D721Med (cell line): ENCODE measurements around the gene LYSMD3.
A peak's percentile ranks its signal among the peaks of the same experiment; 100 is the strongest.
"Not testable (repeated sequence)": the region's sequence is repeated elsewhere in the genome, so short reads cannot be mapped to it uniquely, and the experiment has no call there.

ENCODE experiments used
- DNase-seq: peaks from one replicate; pipeline ENCODE4 v3.0.0; 2011; ENCODE audit warnings: low spot score; ENCODE audit not compliant: insufficient read length
- FAIRE-seq: peaks from 2 replicates; lab custom pipeline; 2011; peaks lifted over from hg19 to GRCh38; lab: Jason Lieb, UNC
- TF ChIP-seq, protein P1 (sequence below): IDR thresholded peaks from 2 replicates; pipeline ENCODE4 v1.5.1; 2012; ENCODE audit warnings: mild to moderate bottlenecking, control low read depth; ENCODE audit not compliant: insufficient read depth; ENCODE audit errors: missing control alignments

LYSMD3 gene

DNA sequence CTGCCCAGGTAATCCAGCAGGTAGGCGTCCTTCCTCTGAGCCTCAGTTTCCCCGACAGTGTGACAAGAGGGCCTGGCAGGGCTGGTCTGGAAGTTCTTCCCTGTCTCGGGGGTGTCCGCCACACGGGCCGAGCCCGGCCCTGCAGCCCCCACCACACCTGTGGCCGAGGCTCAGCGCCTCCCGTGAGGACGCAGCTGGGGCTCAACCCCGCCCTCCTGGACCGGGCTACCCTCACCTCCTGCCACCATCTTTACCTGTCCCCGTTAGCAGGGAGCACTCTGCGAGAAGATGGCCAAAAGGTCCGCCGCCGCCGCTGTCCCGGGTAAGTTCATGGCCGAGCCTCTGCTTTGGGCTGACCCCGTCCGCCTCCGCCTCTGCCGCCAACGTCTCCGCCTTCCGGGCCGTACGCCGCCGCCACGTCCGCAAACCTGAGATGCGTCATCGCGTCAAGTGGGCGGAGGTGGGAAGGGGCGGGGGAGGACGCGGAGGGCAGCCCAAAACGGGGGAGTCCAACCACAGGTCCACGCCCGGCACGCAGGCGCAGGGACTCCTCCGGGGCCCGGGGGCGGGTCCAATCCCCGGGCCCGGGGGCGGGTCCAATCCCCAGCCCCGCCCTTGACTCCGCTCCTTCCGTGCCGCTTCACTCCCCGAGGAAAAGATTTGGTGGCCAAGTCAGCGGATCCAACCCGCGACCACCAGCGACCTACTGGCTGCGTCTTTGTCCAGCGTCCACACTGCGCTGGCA is at the start of gene LYSMD3:
Gene LYSMD3 (minus strand): TSS at position 391 of the 745 bp plus-strand sequence. CDS start 4,295 bp downstream, outside the sequence.
- TF ChIP-seq, protein P1, sequence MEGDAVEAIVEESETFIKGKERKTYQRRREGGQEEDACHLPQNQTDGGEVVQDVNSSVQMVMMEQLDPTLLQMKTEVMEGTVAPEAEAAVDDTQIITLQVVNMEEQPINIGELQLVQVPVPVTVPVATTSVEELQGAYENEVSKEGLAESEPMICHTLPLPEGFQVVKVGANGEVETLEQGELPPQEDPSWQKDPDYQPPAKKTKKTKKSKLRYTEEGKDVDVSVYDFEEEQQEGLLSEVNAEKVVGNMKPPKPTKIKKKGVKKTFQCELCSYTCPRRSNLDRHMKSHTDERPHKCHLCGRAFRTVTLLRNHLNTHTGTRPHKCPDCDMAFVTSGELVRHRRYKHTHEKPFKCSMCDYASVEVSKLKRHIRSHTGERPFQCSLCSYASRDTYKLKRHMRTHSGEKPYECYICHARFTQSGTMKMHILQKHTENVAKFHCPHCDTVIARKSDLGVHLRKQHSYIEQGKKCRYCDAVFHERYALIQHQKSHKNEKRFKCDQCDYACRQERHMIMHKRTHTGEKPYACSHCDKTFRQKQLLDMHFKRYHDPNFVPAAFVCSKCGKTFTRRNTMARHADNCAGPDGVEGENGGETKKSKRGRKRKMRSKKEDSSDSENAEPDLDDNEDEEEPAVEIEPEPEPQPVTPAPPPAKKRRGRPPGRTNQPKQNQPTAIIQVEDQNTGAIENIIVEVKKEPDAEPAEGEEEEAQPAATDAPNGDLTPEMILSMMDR: no peak
- no peak for FAIRE-seq

DNA sequence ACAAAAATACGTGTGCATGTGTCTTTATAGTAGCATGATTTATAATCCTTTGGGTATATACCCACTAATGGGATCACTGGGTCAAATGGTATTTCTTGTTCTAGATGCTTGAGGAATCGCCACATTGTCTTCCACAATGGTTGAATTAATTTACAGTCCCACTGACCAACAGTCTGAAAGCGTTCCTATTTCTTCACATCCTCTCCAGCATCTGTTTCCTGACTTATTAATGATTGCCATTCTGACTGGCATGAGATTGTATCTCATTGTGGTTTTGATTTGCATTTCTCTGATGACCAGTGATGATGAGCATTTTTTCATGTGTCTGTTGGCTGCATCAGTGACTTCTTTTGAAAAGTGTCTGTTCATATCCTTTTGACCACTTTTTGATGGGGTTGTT is 47.2 kb upstream of the LYSMD3 start:
- DNase-seq, FAIRE-seq: not testable (repeated sequence)

More for the DNA sequence above, at the start of gene LYSMD3:
- peak; percentile 54 for DNase-seq

DNA sequence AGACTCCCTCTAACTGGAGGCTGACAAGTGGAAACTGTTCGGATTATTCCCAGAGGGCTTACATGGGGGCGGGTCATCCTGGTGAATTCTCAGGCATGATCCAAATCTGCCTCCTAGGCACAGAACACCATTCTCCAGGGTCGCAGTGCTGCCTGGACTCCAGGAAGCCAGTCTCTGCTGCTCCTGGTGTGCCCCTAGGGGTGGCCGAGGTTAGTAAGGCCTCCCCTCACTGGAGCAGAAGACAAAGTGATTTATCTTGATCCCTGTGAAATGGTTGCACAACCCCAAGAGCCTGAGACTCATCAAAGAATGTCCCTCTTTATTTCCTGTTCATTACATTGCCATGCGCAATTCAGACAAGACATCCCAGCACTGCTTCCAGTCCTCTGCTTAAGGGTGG is 46.3 kb upstream of the LYSMD3 start:
- no peak for DNase-seq
- no peak for FAIRE-seq
- TF ChIP-seq, protein P1: no peak

DNA sequence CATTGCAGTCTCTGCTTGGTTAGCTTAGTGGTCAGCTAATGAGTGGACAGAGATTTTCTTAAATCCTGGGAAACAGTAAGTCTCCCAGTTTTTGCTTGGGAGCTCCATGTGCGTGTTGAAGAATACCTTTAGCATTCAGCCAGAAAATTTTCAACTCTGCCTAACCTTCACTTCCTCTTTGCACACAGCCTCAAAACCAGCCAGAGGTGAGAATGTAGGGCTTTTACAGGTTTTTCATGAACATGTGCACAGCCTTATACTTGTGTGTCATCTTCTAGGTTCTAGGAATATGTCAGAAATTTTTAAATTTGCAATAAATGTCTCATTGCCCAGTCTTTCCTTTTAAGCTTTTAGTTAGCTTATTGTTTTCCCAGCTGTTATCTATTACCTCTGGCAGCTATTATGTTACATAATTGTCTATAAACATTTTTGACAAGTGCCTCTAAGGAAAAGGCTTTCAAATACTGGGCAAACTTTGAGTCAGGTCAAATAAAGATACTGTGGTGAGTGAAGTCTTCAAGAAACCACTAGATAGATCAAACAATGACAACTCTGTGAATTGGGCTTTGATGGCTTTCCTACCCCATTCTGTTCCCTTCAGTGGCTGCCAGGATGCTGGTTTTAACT is 41.9 kb upstream of the LYSMD3 start:
- TF ChIP-seq, protein P1: no peak
- DNase-seq (no peak), FAIRE-seq (peak; percentile 58)

DNA sequence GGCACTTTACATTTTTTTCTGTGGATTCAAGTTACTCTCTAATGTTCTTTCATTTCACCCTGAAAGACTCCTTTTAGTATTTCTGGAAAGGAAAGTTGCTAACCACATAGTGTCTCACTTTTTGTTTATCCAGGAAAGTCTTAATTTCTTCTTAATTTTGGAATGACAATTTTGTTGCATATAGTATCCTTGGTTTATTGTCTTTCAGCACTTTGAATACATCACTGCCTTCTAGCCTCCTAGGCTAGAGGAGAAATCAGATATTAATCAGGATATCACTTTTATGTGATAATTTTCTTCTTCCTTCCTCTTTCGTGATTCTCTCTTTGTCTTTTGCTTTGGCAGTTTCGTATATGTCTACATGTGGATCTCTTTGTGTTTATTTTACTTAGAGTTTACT is 40.6 kb upstream of the LYSMD3 start:
- no peak for DNase-seq
- TF ChIP-seq, protein P1: no peak
- FAIRE-seq: peak; percentile 80

DNA sequence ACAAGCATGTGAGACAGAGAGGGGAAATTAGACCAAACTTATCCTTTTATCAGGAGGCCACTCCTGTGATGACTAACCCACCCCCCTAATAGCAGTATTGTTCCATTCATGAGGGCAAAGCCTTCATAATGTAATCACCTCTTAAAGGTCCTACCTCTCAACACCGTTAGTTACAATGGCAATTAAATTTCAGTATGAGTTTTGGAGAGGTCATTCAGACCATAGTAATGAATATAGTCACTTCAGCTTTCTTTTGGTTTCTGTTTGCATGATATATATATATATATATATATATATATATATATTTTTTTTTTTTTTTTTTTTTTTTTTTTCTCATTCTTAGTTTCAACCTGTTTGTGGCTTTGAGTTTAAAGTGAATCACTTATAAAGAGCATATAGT is 39.7 kb upstream of the LYSMD3 start:
- DNase-seq (no peak), FAIRE-seq (peak; percentile 21)
- TF ChIP-seq, protein P1: no peak

DNA sequence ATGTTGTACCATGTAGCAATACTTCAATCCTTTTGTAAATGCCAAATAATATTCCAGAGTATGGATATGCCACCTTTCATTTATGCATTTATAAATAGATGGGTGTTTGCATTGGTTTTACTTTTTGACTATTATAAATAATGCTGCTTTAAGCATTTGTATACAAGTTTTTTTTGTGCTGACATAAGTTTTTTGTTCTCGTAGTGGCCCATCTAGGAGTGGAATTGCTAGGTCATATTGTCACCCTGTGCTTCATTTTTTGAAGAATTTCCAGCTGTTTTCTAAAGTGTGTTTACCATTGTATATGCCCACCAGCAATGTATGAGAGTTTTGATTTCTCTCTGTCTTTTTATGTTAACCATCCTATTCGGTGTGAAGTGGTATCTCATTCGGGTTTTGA is 36.1 kb upstream of the LYSMD3 start:
- TF ChIP-seq, protein P1: no peak
- no peak for DNase-seq

More for the DNA sequence above, 36.1 kb upstream of the LYSMD3 start:
- FAIRE-seq: peak; percentile 84
